Panc1 (cell line): ENCODE data around the gene PEX5L.

ENCODE experiments used
- CTCF ChIP-seq: fragments of 450-650 bp; IDR thresholded peaks from 2 replicates; pipeline ENCODE4 v1.5.1; 2017; ENCODE audit warnings: mild to moderate bottlenecking
- POLR2AphosphoS5 ChIP-seq: IDR thresholded peaks from 2 replicates; pipeline ENCODE4 v1.6.1; 2012; ENCODE audit warnings: mild to moderate bottlenecking, low read depth, low read length, moderate library complexity
- REST ChIP-seq, 2 experiments: IDR thresholded peaks; 2 replicates each; pipeline ENCODE4 v1.6.1; 2011 to 2012; ENCODE audit warnings: low read depth in 2 of 2, control low read depth in 1 of 2, low read length in 1 of 2, mild to moderate bottlenecking in 1 of 2, moderate library complexity in 1 of 2; ENCODE audit not compliant: insufficient read depth in 1 of 2
- TCF7L2 ChIP-seq: IDR thresholded peaks from 2 replicates; pipeline ENCODE4 v1.6.1; 2011; ENCODE audit warnings: mild to moderate bottlenecking, low read depth, low read length, inconsistent platforms

- no peak for TF ChIP-seq CTCF
- TF ChIP-seq POLR2AphosphoS5: no peak
- TF ChIP-seq TCF7L2: no peak
- no peak for TF ChIP-seq REST (IDR thresholded peaks at IDR 0.05; ENCODE audit: insufficient read depth in 1 of 2, low read depth in 2 of 2, low read length in 1 of 2)
Measured at GRCh38 chr3:179861953-179862352, 174.8 kb downstream of the PEX5L start.
